COLO829 (cell line): Measurements from ENCODE around the gene UBE2R2.
"Not testable (repeated sequence)": the region's sequence is repeated elsewhere in the genome, so short reads cannot be mapped to it uniquely, and the experiment has no call there.

Source experiments
- DNase-seq: peaks from one replicate; pipeline ENCODE4 v3.0.0; 2012; ENCODE audit warnings: low spot score

Gene UBE2R2

GRCh38 chr9:33816327-33817252, at the start of gene UBE2R2:
UBE2R2 (plus strand) TSS chr9:33817160; CDS start chr9:33817758, 598 bp downstream.
- peak; percentile 99 for DNase-seq

GRCh38 chr9:33770156-33770880, 46.6 kb upstream of the UBE2R2 start:
- DNase-seq = peak; percentile 28

GRCh38 chr9:33773135-33773534, 43.8 kb upstream of the UBE2R2 start:
- not testable (repeated sequence) for DNase-seq

GRCh38 chr9:33774074-33774659, 42.8 kb upstream of the UBE2R2 start:
- not testable (repeated sequence) for DNase-seq

GRCh38 chr9:33776578-33776977, 40.4 kb upstream of the UBE2R2 start:
- DNase-seq = no peak

- DNase-seq = peak; percentile 83
Measured at GRCh38 chr9:33778700-33779351, 38.1 kb upstream of the UBE2R2 start.

- DNase-seq = no peak
Measured at GRCh38 chr9:33780276-33780675, 36.7 kb upstream of the UBE2R2 start.

- DNase-seq = no peak
Measured at GRCh38 chr9:33781736-33782135, 35.2 kb upstream of the UBE2R2 start.

GRCh38 chr9:33782395-33783152, 34.4 kb upstream of the UBE2R2 start:
- no peak for DNase-seq

GRCh38 chr9:33785914-33786313, 31.0 kb upstream of the UBE2R2 start:
- no peak for DNase-seq

GRCh38 chr9:33786681-33787080, 30.3 kb upstream of the UBE2R2 start:
- DNase-seq = no peak

GRCh38 chr9:33787839-33788238, 29.1 kb upstream of the UBE2R2 start:
- no peak for DNase-seq

GRCh38 chr9:33789429-33789828, 27.5 kb upstream of the UBE2R2 start:
- not testable (repeated sequence) for DNase-seq

- DNase-seq = no peak
Measured at GRCh38 chr9:33791117-33791516, 25.8 kb upstream of the UBE2R2 start.

- not testable (repeated sequence) for DNase-seq
Measured at GRCh38 chr9:33793496-33793895, 23.5 kb upstream of the UBE2R2 start.

- DNase-seq = no peak
Measured at GRCh38 chr9:33794560-33794959, 22.4 kb upstream of the UBE2R2 start.

- no peak for DNase-seq
Measured at GRCh38 chr9:33795281-33795680, 21.7 kb upstream of the UBE2R2 start, which contains the start of gene PRSS3. PRSS3 (plus strand) TSS chr9:33795561; CDS start chr9:33795574, 13 bp downstream.

GRCh38 chr9:33795819-33796218, 21.1 kb upstream of the UBE2R2 start:
- DNase-seq = no peak

- DNase-seq = not testable (repeated sequence)
Measured at GRCh38 chr9:33796679-33797078, 20.3 kb upstream of the UBE2R2 start.

GRCh38 chr9:33797837-33798236, 19.1 kb upstream of the UBE2R2 start:
- no peak for DNase-seq

- no peak for DNase-seq
Measured at GRCh38 chr9:33798545-33798944, 18.4 kb upstream of the UBE2R2 start.
